Upper lobe of right lung (tissue), 1 donor: ENCODE data around the gene TNFRSF19. TPM values are rescaled to one million over a fixed set of nuclear protein-coding genes. Genes with fewer than 3 reads are reported as not detected.
A peak's percentile ranks its signal among the peaks of the same experiment; 100 is the strongest.

ENCODE experiments used
- ATAC-seq: fragments of 200-7000 bp; cut with Tn5 transposase; one replicate; pipeline ENCODE4 v1.9.1; 2020; ENCODE audit warnings: mild to moderate bottlenecking, moderate library complexity
- DNase-seq: peaks from one replicate; pipeline ENCODE4 v3.0.0-alpha.2; 2020
- H3K27ac ChIP-seq: fragments of 200-600 bp; one replicate; pipeline ENCODE4 v1.8.0; 2022
- H3K27me3 ChIP-seq: fragments of 200-600 bp; one replicate; pipeline ENCODE4 v1.8.0; 2022; ENCODE audit warnings: mild to moderate bottlenecking
- H3K36me3 ChIP-seq: fragments of 200-600 bp; one replicate; pipeline ENCODE4 v1.8.0; 2022
- H3K4me1 ChIP-seq: fragments of 200-600 bp; one replicate; pipeline ENCODE4 v1.8.0; 2022
- H3K4me3 ChIP-seq: fragments of 200-600 bp; one replicate; pipeline ENCODE4 v1.8.0; 2022; ENCODE audit warnings: mild to moderate bottlenecking
- H3K9me3 ChIP-seq: fragments of 200-600 bp; one replicate; pipeline ENCODE4 v1.8.0; 2022
- intact Hi-C: fragments of 100-400 bp; cut with DNase I; formaldehyde crosslinking; loops from one replicate; pipeline ENCODE4 v1.11.0; 2022
- total RNA-seq: library from RNA; stranded (reverse); fragmentation: NEBNext Ultra II Directional; extraction: Animal tissue kit (Norgen Biotek cat#: 25700); gene quantifications from one replicate; pipeline ENCODE4 v1.2.1, GENCODE V29; 2021
- TF ChIP-seq, protein P1 (sequence below): fragments of 200-600 bp; IDR thresholded peaks from one replicate; pipeline ENCODE4 v1.8.0; 2022; ENCODE audit warnings: antibody characterized with exemption
- donor health status: DM: no; HTN: yes; CAD: no; lungs with severe emphysema.

Gene TNFRSF19
- total RNA-seq, 1 donor from 2014 or later: 17.9 TPM

DNA sequence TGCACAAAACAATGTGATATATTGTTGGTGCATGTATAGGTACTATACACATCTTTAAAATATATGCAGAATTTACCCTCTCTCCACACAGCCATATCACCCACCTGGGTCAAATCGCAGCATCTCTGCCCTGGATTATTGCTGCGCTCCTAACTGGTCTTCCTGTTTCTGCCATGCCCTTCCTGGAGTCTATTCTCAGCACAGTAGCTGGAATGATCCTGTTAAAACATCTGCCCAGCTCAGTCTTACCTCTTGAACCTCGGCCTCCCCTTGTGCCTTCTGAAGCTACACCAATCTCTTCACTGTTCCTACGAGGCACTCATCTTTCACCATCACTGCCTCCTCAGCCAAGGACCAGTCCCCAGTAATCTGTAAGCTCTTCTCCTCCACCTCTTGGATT is 25.5 kb upstream of the TNFRSF19 start:
- TF ChIP-seq, protein P1, sequence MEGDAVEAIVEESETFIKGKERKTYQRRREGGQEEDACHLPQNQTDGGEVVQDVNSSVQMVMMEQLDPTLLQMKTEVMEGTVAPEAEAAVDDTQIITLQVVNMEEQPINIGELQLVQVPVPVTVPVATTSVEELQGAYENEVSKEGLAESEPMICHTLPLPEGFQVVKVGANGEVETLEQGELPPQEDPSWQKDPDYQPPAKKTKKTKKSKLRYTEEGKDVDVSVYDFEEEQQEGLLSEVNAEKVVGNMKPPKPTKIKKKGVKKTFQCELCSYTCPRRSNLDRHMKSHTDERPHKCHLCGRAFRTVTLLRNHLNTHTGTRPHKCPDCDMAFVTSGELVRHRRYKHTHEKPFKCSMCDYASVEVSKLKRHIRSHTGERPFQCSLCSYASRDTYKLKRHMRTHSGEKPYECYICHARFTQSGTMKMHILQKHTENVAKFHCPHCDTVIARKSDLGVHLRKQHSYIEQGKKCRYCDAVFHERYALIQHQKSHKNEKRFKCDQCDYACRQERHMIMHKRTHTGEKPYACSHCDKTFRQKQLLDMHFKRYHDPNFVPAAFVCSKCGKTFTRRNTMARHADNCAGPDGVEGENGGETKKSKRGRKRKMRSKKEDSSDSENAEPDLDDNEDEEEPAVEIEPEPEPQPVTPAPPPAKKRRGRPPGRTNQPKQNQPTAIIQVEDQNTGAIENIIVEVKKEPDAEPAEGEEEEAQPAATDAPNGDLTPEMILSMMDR: no peak
- intact Hi-C loops: no loop called here

GRCh38 chr13:23547000-23547590 is 23.1 kb upstream of the TNFRSF19 start:
- no peak for DNase-seq

More for the DNA sequence above, 25.5 kb upstream of the TNFRSF19 start:
- ATAC-seq: no peak
- Histone ChIP-seq H3K36me3 (no peaks in the 10 kb centered on the region), H3K4me1 (no peaks in the 10 kb centered on the region), H3K4me3 (no peak overlapping the region), H3K27ac (no peak overlapping the region), H3K27me3 (no peaks in the 10 kb centered on the region), H3K9me3 (no peaks in the 10 kb centered on the region)
- no peak for DNase-seq

GRCh38 chr13:23549724-23550123 is 20.5 kb upstream of the TNFRSF19 start:
- Histone ChIP-seq H3K27me3 (no peaks in the 10 kb centered on the region), H3K4me1 (no peaks in the 10 kb centered on the region), H3K9me3 (no peaks in the 10 kb centered on the region), H3K4me3 (no peak overlapping the region), H3K27ac (no peak overlapping the region), H3K36me3 (no peaks in the 10 kb centered on the region)
- no peak for ATAC-seq
- TF ChIP-seq, protein P1: no peak
- intact Hi-C loops: no loop called here
- DNase-seq: no peak

More at GRCh38 chr13:23547000-23547590, 23.1 kb upstream of the TNFRSF19 start:
- Histone ChIP-seq H3K9me3 (no peaks in the 10 kb centered on the region), H3K27ac (no peak overlapping the region), H3K36me3 (no peaks in the 10 kb centered on the region), H3K27me3 (no peaks in the 10 kb centered on the region), H3K4me3 (peak overlapping the region; percentile 39), H3K4me1 (no peaks in the 10 kb centered on the region)
- peak; percentile 46 for ATAC-seq
- intact Hi-C loops: no loop called here
- TF ChIP-seq, protein P1: no peak

- intact Hi-C loops: no loop called here
- Histone ChIP-seq H3K4me3 (no peak overlapping the region), H3K36me3 (no peaks in the 10 kb centered on the region), H3K9me3 (no peaks in the 10 kb centered on the region), H3K4me1 (no peaks in the 10 kb centered on the region), H3K27me3 (no peaks in the 10 kb centered on the region), H3K27ac (no peak overlapping the region)
- DNase-seq (no peak), ATAC-seq (peak; percentile 36)
- TF ChIP-seq, protein P1: no peak
Measured at GRCh38 chr13:23550163-23550562, 20.0 kb upstream of the TNFRSF19 start.

GRCh38 chr13:23551213-23552008 is 18.8 kb upstream of the TNFRSF19 start:
- Histone ChIP-seq H3K4me3 (no peak overlapping the region), H3K27me3 (peaks cover 3% of the 10 kb centered on the region), H3K4me1 (no peaks in the 10 kb centered on the region), H3K36me3 (no peaks in the 10 kb centered on the region), H3K9me3 (no peaks in the 10 kb centered on the region), H3K27ac (no peak overlapping the region)
- TF ChIP-seq, protein P1: no peak
- DNase-seq (no peak), ATAC-seq (no peak)
- intact Hi-C loops: no loop called here
